Measurements from ENCODE around the gene NR2E3.

DNA sequence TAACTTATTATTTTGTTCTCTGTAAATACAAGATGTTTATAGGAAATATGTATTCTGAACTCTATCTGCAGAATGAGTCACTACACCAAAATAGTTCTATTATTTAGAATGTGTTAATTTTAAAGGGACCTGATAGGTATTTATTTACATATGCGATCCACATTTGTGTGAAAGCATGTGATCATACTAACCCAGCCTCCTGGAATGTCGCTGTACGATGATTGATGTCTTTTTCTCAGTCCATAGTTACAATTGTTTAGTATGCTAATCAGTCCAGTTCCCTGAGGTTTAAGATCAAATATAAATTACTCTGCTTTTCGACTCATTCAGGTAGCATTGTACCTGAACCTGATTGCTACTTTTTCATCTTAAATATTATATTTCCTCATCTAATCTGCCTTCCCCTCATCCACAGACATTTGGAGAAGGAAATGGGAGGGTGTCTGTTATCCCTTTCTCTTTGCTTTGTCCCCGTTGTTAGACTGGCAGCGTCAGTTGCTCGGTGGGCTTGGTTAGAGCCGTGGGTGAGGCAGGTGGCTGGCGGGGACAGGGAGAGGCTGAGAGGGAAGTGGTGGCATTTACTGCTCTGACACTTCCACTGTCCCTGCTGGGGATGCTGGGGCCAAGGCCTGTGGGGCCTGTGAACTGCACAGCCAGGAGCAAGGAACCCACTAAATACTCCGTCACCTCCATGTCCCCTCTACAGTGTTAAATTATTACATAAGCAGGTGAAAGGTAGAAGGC is 27.8 kb upstream of the NR2E3 start:
- TF ChIP-seq, protein P1, sequence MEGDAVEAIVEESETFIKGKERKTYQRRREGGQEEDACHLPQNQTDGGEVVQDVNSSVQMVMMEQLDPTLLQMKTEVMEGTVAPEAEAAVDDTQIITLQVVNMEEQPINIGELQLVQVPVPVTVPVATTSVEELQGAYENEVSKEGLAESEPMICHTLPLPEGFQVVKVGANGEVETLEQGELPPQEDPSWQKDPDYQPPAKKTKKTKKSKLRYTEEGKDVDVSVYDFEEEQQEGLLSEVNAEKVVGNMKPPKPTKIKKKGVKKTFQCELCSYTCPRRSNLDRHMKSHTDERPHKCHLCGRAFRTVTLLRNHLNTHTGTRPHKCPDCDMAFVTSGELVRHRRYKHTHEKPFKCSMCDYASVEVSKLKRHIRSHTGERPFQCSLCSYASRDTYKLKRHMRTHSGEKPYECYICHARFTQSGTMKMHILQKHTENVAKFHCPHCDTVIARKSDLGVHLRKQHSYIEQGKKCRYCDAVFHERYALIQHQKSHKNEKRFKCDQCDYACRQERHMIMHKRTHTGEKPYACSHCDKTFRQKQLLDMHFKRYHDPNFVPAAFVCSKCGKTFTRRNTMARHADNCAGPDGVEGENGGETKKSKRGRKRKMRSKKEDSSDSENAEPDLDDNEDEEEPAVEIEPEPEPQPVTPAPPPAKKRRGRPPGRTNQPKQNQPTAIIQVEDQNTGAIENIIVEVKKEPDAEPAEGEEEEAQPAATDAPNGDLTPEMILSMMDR (conservative IDR thresholded peaks at IDR 0.05; ENCODE audit: low read depth, low read length), result no peak
- TF ChIP-seq SMC3 (IDR thresholded peaks at IDR 0.05; ENCODE audit: low read depth, low read length) (no peak), POLR2A (IDR thresholded peaks at IDR 0.05; ENCODE audit: low read depth, low read length) (no peak), RAD21 (IDR thresholded peaks at IDR 0.05; ENCODE audit: low read length) (no peak), MAFK (IDR thresholded peaks at IDR 0.05; ENCODE audit: low read depth, low read length) (no peak), MAZ (IDR thresholded peaks at IDR 0.05; ENCODE audit: borderline replicate concordance, low read depth, low read length) (no peak), CEBPB (IDR thresholded peaks at IDR 0.05; ENCODE audit: low read depth, low read length) (no peak), NFE2L2 (IDR thresholded peaks at IDR 0.05; ENCODE audit: low read depth, low read length) (no peak), MXI1 (IDR thresholded peaks at IDR 0.05; ENCODE audit: borderline replicate concordance, low read depth, low read length) (no peak), BHLHE40 (IDR thresholded peaks at IDR 0.05; ENCODE audit: low read depth, low read length) (no peak), CHD1 (IDR thresholded peaks at IDR 0.05; ENCODE audit: low read depth, low read length) (no peak), RCOR1 (IDR thresholded peaks at IDR 0.05; ENCODE audit: insufficient replicate concordance, low read length) (no peak)
- TF ChIP-seq, protein P2, sequence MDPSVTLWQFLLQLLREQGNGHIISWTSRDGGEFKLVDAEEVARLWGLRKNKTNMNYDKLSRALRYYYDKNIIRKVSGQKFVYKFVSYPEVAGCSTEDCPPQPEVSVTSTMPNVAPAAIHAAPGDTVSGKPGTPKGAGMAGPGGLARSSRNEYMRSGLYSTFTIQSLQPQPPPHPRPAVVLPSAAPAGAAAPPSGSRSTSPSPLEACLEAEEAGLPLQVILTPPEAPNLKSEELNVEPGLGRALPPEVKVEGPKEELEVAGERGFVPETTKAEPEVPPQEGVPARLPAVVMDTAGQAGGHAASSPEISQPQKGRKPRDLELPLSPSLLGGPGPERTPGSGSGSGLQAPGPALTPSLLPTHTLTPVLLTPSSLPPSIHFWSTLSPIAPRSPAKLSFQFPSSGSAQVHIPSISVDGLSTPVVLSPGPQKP (IDR thresholded peaks at IDR 0.05; ENCODE audit: borderline replicate concordance, low read depth, low read length), result no peak
- TF ChIP-seq, protein P3, sequence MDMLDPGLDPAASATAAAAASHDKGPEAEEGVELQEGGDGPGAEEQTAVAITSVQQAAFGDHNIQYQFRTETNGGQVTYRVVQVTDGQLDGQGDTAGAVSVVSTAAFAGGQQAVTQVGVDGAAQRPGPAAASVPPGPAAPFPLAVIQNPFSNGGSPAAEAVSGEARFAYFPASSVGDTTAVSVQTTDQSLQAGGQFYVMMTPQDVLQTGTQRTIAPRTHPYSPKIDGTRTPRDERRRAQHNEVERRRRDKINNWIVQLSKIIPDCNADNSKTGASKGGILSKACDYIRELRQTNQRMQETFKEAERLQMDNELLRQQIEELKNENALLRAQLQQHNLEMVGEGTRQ (IDR thresholded peaks at IDR 0.05; ENCODE audit: low read depth, low read length), result no peak
